Endothelial cell of umbilical vein (primary cell): ENCODE results near the gene TCF25. TPM values are rescaled to one million over a fixed set of nuclear protein-coding genes. Genes with fewer than 3 reads are reported as not detected.
"Not testable (repeated sequence)": the region's sequence is repeated elsewhere in the genome, so short reads cannot be mapped to it uniquely, and the experiment has no call there.

ENCODE experiments used
- BruUV-seq: library from RNA; stranded (reverse); fragments of 400-500 nt; replicated peaks from 2 replicates; lab custom pipeline; 2021; lab: Mats Ljungman, UMichigan
- CTCF ChIA-PET: fragments of 300-600, 350-600 bp; sonication (Branson Sonifier 250); formaldehyde crosslinking; loops from one replicate; lab custom pipeline; 2021; ENCODE audit warnings: antibody characterized with exemption, inconsistent platforms; lab: Charles Lee
- POLR2A ChIA-PET: fragments of 300-600, 350-600 bp; sonication (Branson Sonifier 250); formaldehyde crosslinking; loops from one replicate; lab custom pipeline; 2021; ENCODE audit warnings: antibody characterized with exemption, inconsistent platforms; lab: Charles Lee
- DNase-seq: peaks from one replicate; pipeline ENCODE4 v3.0.0-alpha.2; 2011; ENCODE audit warnings: low read depth, low spot score
- FAIRE-seq: peaks from 2 replicates; lab custom pipeline; 2011; peaks lifted over from hg19 to GRCh38; lab: Jason Lieb, UNC
- H2AFZ ChIP-seq: 2 replicates; pipeline ENCODE4 v1.6.0; 2012; ENCODE audit warnings: low read depth, low read length, control low read depth, inconsistent platforms
- H3K27ac ChIP-seq: 2 replicates; pipeline ENCODE4 v1.5.1; 2011; ENCODE audit warnings: low read depth, mild to moderate bottlenecking, control low read depth, low read length, moderate library complexity; ENCODE audit not compliant: insufficient read depth
- H3K27me3 ChIP-seq, 2 experiments: 2 replicates each; pipeline versions ENCODE4 v1.6.0 to v1.6.1; 2011; ENCODE audit warnings: low read length in 2 of 2, mixed read lengths in 1 of 2; ENCODE audit not compliant: control insufficient read depth in 2 of 2, insufficient read depth in 2 of 2
- H3K36me3 ChIP-seq, 2 experiments: 2 replicates in 1 of 2; 3 replicates in 1 of 2; pipeline ENCODE4 v1.5.1; 2011; ENCODE audit warnings: low read length in 2 of 2, mild to moderate bottlenecking in 1 of 2, moderate library complexity in 1 of 2; ENCODE audit not compliant: control insufficient read depth in 2 of 2, insufficient read depth in 2 of 2; ENCODE audit errors: extremely low read depth in 1 of 2
- H3K4me1 ChIP-seq: 3 replicates; pipeline ENCODE4 v1.5.1; 2011; ENCODE audit warnings: mild to moderate bottlenecking, low read length; ENCODE audit not compliant: control insufficient read depth, insufficient read depth; ENCODE audit errors: extremely low read depth
- H3K4me2 ChIP-seq: 2 replicates; pipeline ENCODE4 v1.6.1; 2011; ENCODE audit warnings: low read length, control low read depth, mixed read lengths; ENCODE audit not compliant: insufficient read depth
- H3K4me3 ChIP-seq, 3 experiments: fragments of 200-600 bp in 1 of 3; sonication (generic), shearing (Covaris generic) in 1 of 3; replicated peaks in 1 of 3; 2 replicates each; pipeline ENCODE4 v1.5.1; 2011 to 2016; ENCODE audit warnings: control low read depth in 3 of 3, low read length in 3 of 3, mild to moderate bottlenecking in 2 of 3, inconsistent platforms in 1 of 3, low read depth in 1 of 3, moderate library complexity in 1 of 3; ENCODE audit not compliant: insufficient read depth in 1 of 3
- H3K79me2 ChIP-seq: 2 replicates; pipeline ENCODE4 v1.6.0; 2012; ENCODE audit warnings: low read length, inconsistent platforms; ENCODE audit not compliant: control insufficient read depth, insufficient read depth
- H3K9ac ChIP-seq: replicated peaks from 2 replicates; pipeline ENCODE3; 2011; ENCODE audit warnings: low read length, control low read depth; ENCODE audit not compliant: insufficient read depth; ENCODE audit errors: extremely low read depth
- H3K9me1 ChIP-seq: replicated peaks from 3 replicates; pipeline ENCODE4 v1.6.0; 2011; ENCODE audit warnings: mild to moderate bottlenecking, low read length; ENCODE audit not compliant: control insufficient read depth, insufficient read depth; ENCODE audit errors: extremely low read depth
- H3K9me3 ChIP-seq: replicated peaks from 2 replicates; pipeline ENCODE4 v1.5.1; 2012; ENCODE audit warnings: low read length, inconsistent platforms; ENCODE audit not compliant: control insufficient read depth, insufficient read depth
- H4K20me1 ChIP-seq: replicated peaks from 2 replicates; pipeline ENCODE3; 2011; ENCODE audit warnings: mild to moderate bottlenecking, low read length; ENCODE audit not compliant: control insufficient read depth, insufficient read depth; ENCODE audit errors: extremely low read depth
- CTCF ChIP-seq, 2 donors: IDR thresholded peaks; 1 replicate in 1 of 2; 2 replicates in 1 of 2; pipeline ENCODE4 v1.5.1; 2011; ENCODE audit warnings: low read length in 2 of 2, mild to moderate bottlenecking in 2 of 2, moderate library complexity in 2 of 2, control low read depth in 1 of 2, inconsistent platforms in 1 of 2, low read depth in 1 of 2; ENCODE audit not compliant: insufficient read depth in 1 of 2; ENCODE audit errors: extremely low read depth in 1 of 2
- EZH2 ChIP-seq: IDR thresholded peaks from 2 replicates; pipeline ENCODE4 v1.6.1; 2012; ENCODE audit warnings: borderline replicate concordance, low read depth, mild to moderate bottlenecking, moderate library complexity, low read length, inconsistent platforms; ENCODE audit not compliant: severe bottlenecking
- FOS ChIP-seq: IDR thresholded peaks from 2 replicates; pipeline ENCODE4 v1.6.1; 2011; ENCODE audit warnings: mild to moderate bottlenecking, low read length, moderate library complexity, borderline replicate concordance; ENCODE audit not compliant: insufficient read depth
- GATA2 ChIP-seq: IDR thresholded peaks from 2 replicates; pipeline ENCODE4 v1.7.0; 2011; ENCODE audit warnings: low read depth, mild to moderate bottlenecking, moderate library complexity, mixed read lengths, low read length; ENCODE audit not compliant: insufficient read length, insufficient read depth
- JUN ChIP-seq: IDR thresholded peaks from 2 replicates; pipeline ENCODE4 v1.6.1; 2011; ENCODE audit warnings: borderline replicate concordance, low read depth; ENCODE audit not compliant: insufficient read length, insufficient read depth
- MAX ChIP-seq: IDR thresholded peaks from 2 replicates; pipeline ENCODE4 v1.6.1; 2011; ENCODE audit not compliant: insufficient read depth, insufficient read length
- MYC ChIP-seq: IDR thresholded peaks from one replicate; pipeline ENCODE4 v1.6.1; 2011; ENCODE audit warnings: mild to moderate bottlenecking, low read depth, low read length
- POLR2A ChIP-seq: IDR thresholded peaks from 2 replicates; pipeline ENCODE4 v1.6.1; 2012; ENCODE audit warnings: low read depth, mild to moderate bottlenecking, control low read depth, low read length
- POLR2AphosphoS5 ChIP-seq: IDR thresholded peaks from 2 replicates; pipeline ENCODE4 v1.6.1; 2012; ENCODE audit warnings: low read depth, mild to moderate bottlenecking, control low read depth, low read length, moderate library complexity; ENCODE audit not compliant: insufficient read depth
- dilution Hi-C: fragments of 300-500 bp; cut with MboI; formaldehyde crosslinking; loops from one replicate; pipeline ENCODE4 v1.15.0; 2019; ENCODE audit warnings: low sequenced_read_pairs; ENCODE audit not compliant: extremely low pct_ligation_motif_present
- intact Hi-C: fragments of 100-400 bp; cut with micrococcal nuclease; formaldehyde crosslinking; loops from one replicate; pipeline ENCODE4 v1.10.0; 2022
- polyA plus RNA-seq, 4 experiments: library from polyadenylated mRNA; depleted of rRNA in 3 of 4; stranded (reverse) in 3 of 4; unstranded in 1 of 4; fragments of >200 nt; gene quantifications; 2 replicates each; pipeline versions ENCODE4 v1.2.1 to v1.2.3, GENCODE V29; 2011 to 2012; ENCODE audit warnings: missing spikeins in 1 of 4
- total RNA-seq: library from RNA; stranded (reverse); gene quantifications from 2 replicates; pipeline ENCODE4 v1.2.3, GENCODE V29; 2021

The TCF25 gene
- total and polyA plus RNA-seq, 2 donors (not counting 3 experiments of a cell fraction or from before 2014, with no cell fraction given), result 193 to 234 TPM

DNA sequence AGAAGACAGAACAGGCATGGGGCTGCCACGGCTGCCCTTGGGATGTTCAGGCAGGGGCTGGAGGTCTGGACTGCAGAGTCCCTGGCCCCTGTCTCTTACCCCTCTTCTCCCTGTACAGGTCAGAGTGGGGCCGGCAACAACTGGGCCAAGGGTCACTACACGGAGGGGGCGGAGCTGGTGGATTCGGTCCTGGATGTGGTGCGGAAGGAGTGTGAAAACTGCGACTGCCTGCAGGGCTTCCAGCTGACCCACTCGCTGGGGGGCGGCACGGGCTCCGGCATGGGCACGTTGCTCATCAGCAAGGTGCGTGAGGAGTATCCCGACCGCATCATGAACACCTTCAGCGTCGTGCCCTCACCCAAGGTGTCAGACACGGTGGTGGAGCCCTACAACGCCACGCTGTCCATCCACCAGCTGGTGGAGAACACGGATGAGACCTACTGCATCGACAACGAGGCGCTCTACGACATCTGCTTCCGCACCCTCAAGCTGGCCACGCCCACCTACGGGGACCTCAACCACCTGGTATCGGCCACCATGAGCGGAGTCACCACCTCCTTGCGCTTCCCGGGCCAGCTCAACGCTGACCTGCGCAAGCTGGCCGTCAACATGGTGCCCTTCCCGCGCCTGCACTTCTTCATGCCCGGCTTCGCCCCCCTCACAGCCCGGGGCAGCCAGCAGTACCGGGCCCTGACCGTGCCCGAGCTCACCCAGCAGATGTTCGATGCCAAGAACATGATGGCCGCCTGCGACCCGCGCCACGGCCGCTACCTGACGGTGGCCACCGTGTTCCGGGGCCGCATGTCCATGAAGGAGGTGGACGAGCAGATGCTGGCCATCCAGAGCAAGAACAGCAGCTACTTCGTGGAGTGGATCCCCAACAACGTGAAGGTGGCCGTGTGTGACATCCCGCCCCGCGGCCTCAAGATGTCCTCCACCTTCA is 61.5 kb downstream of the TCF25 start:
- BruUV-seq, result no TSS peak
- no peaks in the 10 kb centered on the region for H3K4me1 ChIP-seq
- intact Hi-C loops (no loop called here), dilution Hi-C loops (no loop called here)
- H2AFZ ChIP-seq, result no peak overlapping the region
- no peak overlapping the region for H3K27ac ChIP-seq
- no peaks in the 10 kb centered on the region for H3K79me2 ChIP-seq
- peaks cover 11 to 33% of the 10 kb centered on the region in 2 experiments for H3K36me3 ChIP-seq
- no peaks in the 10 kb centered on the region for H3K27me3 ChIP-seq
- ChIA-PET CTCF (interaction anchor here (1.0 kb wide), 1 partner anchor 10 kb away, joined by 3 read pairs; no protein-coding TSS in a partner anchor), POLR2A (no interaction called here)
- H3K9me3 ChIP-seq, result no peaks in the 10 kb centered on the region
- TF ChIP-seq POLR2A (no peak), MAX (no peak), GATA2 (no peak), EZH2 (no peak), MYC (no peak), JUN (no peak), FOS (no peak), POLR2AphosphoS5 (no peak), CTCF (IDR thresholded peaks at IDR 0.05; ENCODE audit: extremely low read depth in 1 of 2, insufficient read depth in 1 of 2, low read depth in 1 of 2, low read length in 2 of 2) (no peak)
- DNase-seq (no peak), FAIRE-seq (no peak)
- H3K9me1 ChIP-seq, result no peaks in the 10 kb centered on the region
- no peak overlapping the region for H3K9ac ChIP-seq
- H4K20me1 ChIP-seq, result no peaks in the 10 kb centered on the region
- no peak overlapping the region for H3K4me2 ChIP-seq
- H3K4me3 ChIP-seq, result no peak overlapping the region

- H3K79me2 ChIP-seq, H3K4me3 ChIP-seq, H2AFZ ChIP-seq, H3K27me3 ChIP-seq, POLR2A ChIA-PET, H3K9ac ChIP-seq, H3K9me3 ChIP-seq, DNase-seq, H3K4me2 ChIP-seq, FAIRE-seq, dilution Hi-C loops, H4K20me1 ChIP-seq, H3K27ac ChIP-seq, H3K4me1 ChIP-seq, intact Hi-C loops, H3K9me1 ChIP-seq: not testable (repeated sequence)
- TSS peak; percentile 42 for BruUV-seq
- peaks cover 11 to 33% of the 10 kb centered on the region in 2 experiments for H3K36me3 ChIP-seq
- CTCF ChIA-PET, result interaction anchor here (1.0 kb wide), 1 partner anchor 10 kb away, joined by 3 read pairs; no protein-coding TSS in a partner anchor
These were observed 62.2 kb downstream of the TCF25 start for GRCh38 chr16:89935620-89936019.
